B cell (primary cell): ENCODE data around the gene SLK. TPM values are rescaled to one million over a fixed set of nuclear protein-coding genes. Genes with fewer than 3 reads are reported as not detected.

Experiments
- ATAC-seq: fragments of 200-7000 bp; cut with Tn5 transposase; one replicate; pipeline ENCODE4 v1.10.0; 2021; ENCODE audit warnings: low read depth, mild to moderate bottlenecking, moderate number of reproducible peaks, moderate library complexity
- CTCF ChIA-PET: fragments of 350-600 bp; sonication (Branson Sonifier 250); formaldehyde crosslinking; loops from one replicate; lab custom pipeline; 2021; ENCODE audit warnings: antibody characterized with exemption, inconsistent platforms; lab: Charles Lee
- POLR2A ChIA-PET: fragments of 350-600 bp; sonication (Branson Sonifier 250); formaldehyde crosslinking; loops from one replicate; lab custom pipeline; 2021; ENCODE audit warnings: antibody characterized with exemption; lab: Charles Lee
- DNase-seq: peaks from one replicate; pipeline ENCODE4 v3.0.0; 2013
- H2AFZ ChIP-seq: 2 replicates; pipeline ENCODE4 v1.6.1; 2012; ENCODE audit warnings: mild to moderate bottlenecking, low read depth, low read length; ENCODE audit not compliant: insufficient read depth, poor library complexity, severe bottlenecking
- H3K27ac ChIP-seq, 2 donors: 1 replicate in 1 of 2; 2 replicates in 1 of 2; pipeline ENCODE4 v1.5.1; 2012 to 2013; ENCODE audit warnings: low read length in 2 of 2, mild to moderate bottlenecking in 2 of 2, moderate library complexity in 1 of 2
- H3K27me3 ChIP-seq, 4 experiments: fragments of 200-600 bp in 1 of 4; sonication (generic) in 1 of 4; replicated peaks in 1 of 4; 1 replicate in 2 of 4; 2 replicates in 2 of 4; pipeline versions ENCODE4 v1.6.1 to v1.7.0; 2013 to 2016; ENCODE audit warnings: low read length in 3 of 4, mild to moderate bottlenecking in 2 of 4, mixed read lengths in 1 of 4, moderate library complexity in 1 of 4; ENCODE audit not compliant: insufficient read depth in 4 of 4, control insufficient read depth in 3 of 4; ENCODE audit errors: control extremely low read depth in 1 of 4
- H3K36me3 ChIP-seq, 2 experiments: replicated peaks in 1 of 2; 1 replicate in 1 of 2; 2 replicates in 1 of 2; pipeline versions ENCODE4 v1.6.1 to v1.7.1; 2013; ENCODE audit warnings: low read length in 1 of 2; ENCODE audit not compliant: insufficient read depth in 2 of 2, control insufficient read depth in 1 of 2; ENCODE audit errors: control extremely low read depth in 1 of 2, extremely low read depth in 1 of 2
- H3K4me1 ChIP-seq, 2 donors: fragments of 200-600 bp in 1 of 2; sonication (generic) in 1 of 2; 1 replicate in 1 of 2; 2 replicates in 1 of 2; pipeline versions ENCODE4 v1.5.1 to v1.6.1; 2013 to 2017; ENCODE audit warnings: low read length in 2 of 2; ENCODE audit not compliant: control insufficient read depth in 2 of 2, insufficient read depth in 2 of 2
- H3K4me2 ChIP-seq: replicated peaks from 2 replicates; pipeline ENCODE3; 2012; ENCODE audit warnings: mild to moderate bottlenecking, low read depth, low read length; ENCODE audit not compliant: poor library complexity, severe bottlenecking
- H3K4me3 ChIP-seq, 5 experiments: fragments of 200-600 bp in 1 of 5; sonication (generic) in 1 of 5; 1 replicate in 3 of 5; 2 replicates in 2 of 5; pipeline versions ENCODE4 v1.5.1 to v1.7.0; 2011 to 2016; ENCODE audit warnings: low read length in 4 of 5, mild to moderate bottlenecking in 4 of 5, low read depth in 2 of 5, control low read depth in 1 of 5, moderate library complexity in 1 of 5; ENCODE audit not compliant: insufficient read depth in 1 of 5; ENCODE audit errors: control extremely low read depth in 1 of 5, extremely low read depth in 1 of 5
- H3K79me2 ChIP-seq: fragments of 200-600 bp; sonication (generic); one replicate; pipeline ENCODE4 v1.6.0; 2016; ENCODE audit warnings: low read length; ENCODE audit not compliant: control insufficient read depth, insufficient read depth
- H3K9ac ChIP-seq: fragments of 200-600 bp; sonication (generic); 2 replicates; pipeline ENCODE4 v1.6.1; 2017; ENCODE audit warnings: mild to moderate bottlenecking, low read length, moderate library complexity
- H3K9me3 ChIP-seq, 3 donors: one replicate each; pipeline versions ENCODE4 v1.6.1 to v1.7.1; 2013; ENCODE audit warnings: low read length in 2 of 3; ENCODE audit not compliant: control insufficient read depth in 2 of 3, insufficient read depth in 1 of 3; ENCODE audit errors: control extremely low read depth in 1 of 3
- H4K20me1 ChIP-seq: 2 replicates; pipeline ENCODE4 v1.6.0; 2012; ENCODE audit warnings: mild to moderate bottlenecking, low read length; ENCODE audit not compliant: insufficient read depth, control insufficient read depth, poor library complexity, severe bottlenecking
- H3K27ac Mint-ChIP-seq: one replicate; pipeline ENCODE4 v1.8.0; 2021; ENCODE audit warnings: mixed read lengths
- H3K27me3 Mint-ChIP-seq: one replicate; pipeline ENCODE4 v1.8.0; 2021; ENCODE audit warnings: mixed read lengths
- H3K4me1 Mint-ChIP-seq: one replicate; pipeline ENCODE4 v1.8.0; 2021; ENCODE audit warnings: mixed read lengths
- H3K4me3 Mint-ChIP-seq: one replicate; pipeline ENCODE4 v1.8.0; 2021; ENCODE audit warnings: mixed read lengths
- H3K9me3 Mint-ChIP-seq: one replicate; pipeline ENCODE4 v1.8.0; 2022; ENCODE audit warnings: mixed read lengths; ENCODE audit not compliant: insufficient read depth
- CTCF ChIP-seq: fragments of 200-600 bp; IDR thresholded peaks from one replicate; pipeline ENCODE4 v1.8.0; 2022; ENCODE audit warnings: antibody characterized with exemption, mild to moderate bottlenecking
- EZH2 ChIP-seq: IDR thresholded peaks from 2 replicates; pipeline ENCODE4 v1.6.1; 2012; ENCODE audit warnings: borderline replicate concordance, low read depth, mild to moderate bottlenecking, moderate library complexity, low read length; ENCODE audit not compliant: insufficient read depth, poor library complexity, severe bottlenecking
- WGBS: methylation state at CpG from one replicate; pipeline ENCODE4 v1.1.5; 2013; ENCODE audit warnings: missing lambda C conversion rate; ENCODE audit not compliant: insufficient coverage; 5-methylcytosine and 5-hydroxymethylcytosine counted together
- intact Hi-C: fragments of 100-400 bp; cut with micrococcal nuclease; formaldehyde crosslinking; loops from one replicate; pipeline ENCODE4 v1.10.0; 2022
- polyA plus RNA-seq: library from polyadenylated mRNA; depleted of rRNA; stranded (reverse); fragments of >200 nt; gene quantifications from 2 replicates; pipeline ENCODE4 v1.2.3, GENCODE V29; 2012
- total RNA-seq, 2 donors: library from RNA; stranded (reverse); fragments of 120-200 nt in 1 of 2; gene quantifications; 1 replicate in 1 of 2; 2 replicates in 1 of 2; pipeline versions ENCODE4 v1.2.3 to v1.2.4, GENCODE V29; 2013 to 2022

SLK gene
- total and polyA plus RNA-seq, 2 donors (not counting 1 experiment from before 2014, with no cell fraction given): 2.9 to 24.5 TPM

GRCh38 chr10:103930881-103931280 lies 36.1 kb upstream of the SLK start:
- H3K4me3 ChIP-seq: no peak overlapping the region
- no peak overlapping the region for H3K27ac ChIP-seq
- no peaks in the 10 kb centered on the region for H3K36me3 ChIP-seq
- no peaks in the 10 kb centered on the region for H4K20me1 ChIP-seq
- H3K4me3 Mint-ChIP-seq: no peak overlapping the region
- H3K9ac ChIP-seq: no peak overlapping the region
- no peak overlapping the region for H3K27ac Mint-ChIP-seq
- ATAC-seq: no peak
- intact Hi-C loops: no loop called here
- no peaks in the 10 kb centered on the region for H3K79me2 ChIP-seq
- no CpG with 5 or more reads among the region's 6 CpGs for WGBS
- TF ChIP-seq EZH2 (no peak), CTCF (no peak)
- H3K4me2 ChIP-seq: no peak overlapping the region
- ChIA-PET CTCF (no interaction called here), POLR2A (no interaction called here)
- no peaks in the 10 kb centered on the region for H3K27me3 ChIP-seq
- H3K9me3 Mint-ChIP-seq: no peaks in the 10 kb centered on the region
- H2AFZ ChIP-seq: no peak overlapping the region
- no peaks in the 10 kb centered on the region for H3K4me1 ChIP-seq
- no peaks in the 10 kb centered on the region for H3K9me3 ChIP-seq
- no peak for DNase-seq
- H3K4me1 Mint-ChIP-seq: no peaks in the 10 kb centered on the region
- H3K27me3 Mint-ChIP-seq: no peaks in the 10 kb centered on the region

- Histone ChIP-seq H3K4me3 (no peak overlapping the region), H3K79me2 (no peaks in the 10 kb centered on the region), H3K27me3 (no peaks in the 10 kb centered on the region), H3K36me3 (no peaks in the 10 kb centered on the region), H2AFZ (no peak overlapping the region), H3K27ac (no peak overlapping the region), H3K4me1 (no peaks in the 10 kb centered on the region), H4K20me1 (no peaks in the 10 kb centered on the region), H3K9ac (no peak overlapping the region), H3K9me3 (no peaks in the 10 kb centered on the region), H3K4me2 (no peak overlapping the region)
- H3K4me3 Mint-ChIP-seq: no peak overlapping the region
- no peak for TF ChIP-seq EZH2
- TF ChIP-seq CTCF: no peak
- intact Hi-C loops: no loop called here
- H3K27ac Mint-ChIP-seq: no peak overlapping the region
- DNase-seq: no peak
- ATAC-seq: no peak
- no peaks in the 10 kb centered on the region for H3K27me3 Mint-ChIP-seq
- ChIA-PET POLR2A (no interaction called here), CTCF (no interaction called here)
- H3K4me1 Mint-ChIP-seq: no peaks in the 10 kb centered on the region
- H3K9me3 Mint-ChIP-seq: no peaks in the 10 kb centered on the region
- WGBS: 100% methylated on average over 2 of the region's 2 CpGs
Observed at GRCh38 chr10:103931603-103932002, 35.3 kb upstream of the SLK start.
